Esophagus (tissue), 2 donors: ENCODE data around the gene SLBP. TPM values are rescaled to one million over a fixed set of nuclear protein-coding genes. Genes with fewer than 3 reads are reported as not detected.

Source experiments
- H3K27ac ChIP-seq, 2 donors: one replicate each; pipeline ENCODE4 v1.5.1; 2013; ENCODE audit warnings: low read depth in 2 of 2, mild to moderate bottlenecking in 2 of 2, inconsistent platforms in 1 of 2, low read length in 1 of 2, moderate library complexity in 1 of 2
- H3K27me3 ChIP-seq, 2 donors: one replicate each; pipeline ENCODE4 v1.6.1; 2013; ENCODE audit warnings: low read length in 2 of 2, control low read depth in 1 of 2, mild to moderate bottlenecking in 1 of 2; ENCODE audit not compliant: insufficient read depth in 2 of 2, control insufficient read depth in 1 of 2
- H3K36me3 ChIP-seq, 2 donors: one replicate each; pipeline ENCODE4 v1.6.1; 2013; ENCODE audit warnings: low read length in 1 of 2; ENCODE audit not compliant: control insufficient read depth in 2 of 2, insufficient read depth in 2 of 2
- H3K4me1 ChIP-seq, 2 donors: one replicate each; pipeline ENCODE4 v1.6.1; 2013; ENCODE audit warnings: low read length in 1 of 2; ENCODE audit not compliant: control insufficient read depth in 2 of 2, insufficient read depth in 2 of 2
- H3K4me3 ChIP-seq, 2 donors: one replicate each; pipeline ENCODE4 v1.5.1; 2013; ENCODE audit warnings: low read length in 2 of 2, mild to moderate bottlenecking in 2 of 2, low read depth in 1 of 2, moderate library complexity in 1 of 2
- H3K9me3 ChIP-seq, 2 donors: one replicate each; pipeline ENCODE4 v1.6.1; 2013; ENCODE audit warnings: mild to moderate bottlenecking in 2 of 2, low read depth in 1 of 2, low read length in 1 of 2, moderate library complexity in 1 of 2; ENCODE audit not compliant: control insufficient read depth in 2 of 2, insufficient read depth in 1 of 2
- WGBS, 2 donors: extraction: QIAGEN DNeasy Blood & Tissue Kit; methylation state at CpG; one replicate each; pipeline ENCODE4 v1.1.7; 2013; 5-methylcytosine and 5-hydroxymethylcytosine counted together
- polyA plus RNA-seq, 2 donors: library from polyadenylated mRNA; stranded (reverse); fragments of 200-250 nt; gene quantifications; one replicate each; pipeline ENCODE4 v1.2.3, GENCODE V29; 2013
- donor health status: healthy with polysubstance abuse.
- donor health status: Bipolar disorder and iron deficiency.

The SLBP gene
- polyA plus RNA-seq, 2 donors: 24.9 to 38.5 TPM

DNA sequence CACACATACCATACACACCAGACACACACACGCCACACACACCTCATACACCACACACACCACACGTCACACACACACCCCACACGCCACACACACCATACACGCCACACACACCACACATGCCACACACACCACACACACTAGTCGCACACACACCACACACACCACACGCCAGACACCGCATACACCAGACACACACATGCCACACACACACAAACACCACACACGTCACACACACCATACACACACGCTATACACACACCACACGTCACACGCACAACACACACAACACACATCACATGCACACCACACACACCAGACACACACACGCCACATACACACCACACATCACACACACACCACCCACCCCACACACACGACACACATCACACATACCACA lies 60.0 kb downstream of the SLBP start:
- Histone ChIP-seq H3K4me1 (peaks cover 0 to 6% of the 10 kb centered on the region in 2 donors), H3K9me3 (peaks cover 0 to 9% of the 10 kb centered on the region in 2 donors), H3K36me3 (peaks cover 0 to 2% of the 10 kb centered on the region in 2 donors), H3K4me3 (no peak overlapping the region), H3K27ac (no peak overlapping the region), H3K27me3 (no peaks in the 10 kb centered on the region)
- 97 to 99% methylated on average over 13 of the region's 13 CpGs for WGBS, 2 donors

DNA sequence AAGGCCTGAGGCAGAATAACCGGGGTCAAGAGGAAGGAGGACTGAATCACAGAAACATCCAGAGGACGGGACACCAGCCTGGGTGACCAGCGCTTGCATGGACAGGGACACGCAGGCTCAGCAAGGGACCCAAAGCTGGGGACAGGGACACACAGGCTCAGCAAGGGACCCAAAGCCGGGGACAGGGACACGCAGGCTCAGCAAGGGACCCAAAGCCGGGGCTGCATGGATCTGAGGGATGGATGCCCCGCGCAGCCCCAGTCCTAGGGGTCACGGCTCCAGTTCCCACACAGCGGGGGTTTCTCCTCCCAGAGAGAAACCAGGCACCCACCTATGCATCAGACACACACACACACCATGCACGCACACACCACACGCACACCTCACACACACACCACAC lies 60.5 kb downstream of the SLBP start:
- peaks cover 0 to 2% of the 10 kb centered on the region in 2 donors for H3K36me3 ChIP-seq
- no peak overlapping the region for H3K4me3 ChIP-seq
- peaks cover 0 to 9% of the 10 kb centered on the region in 2 donors for H3K9me3 ChIP-seq
- peaks cover 0 to 6% of the 10 kb centered on the region in 2 donors for H3K4me1 ChIP-seq
- WGBS, 2 donors: 97 to 100% methylated on average over 12 to 13 of the region's 13 CpGs
- no peaks in the 10 kb centered on the region for H3K27me3 ChIP-seq
- H3K27ac ChIP-seq: no peak overlapping the region

DNA sequence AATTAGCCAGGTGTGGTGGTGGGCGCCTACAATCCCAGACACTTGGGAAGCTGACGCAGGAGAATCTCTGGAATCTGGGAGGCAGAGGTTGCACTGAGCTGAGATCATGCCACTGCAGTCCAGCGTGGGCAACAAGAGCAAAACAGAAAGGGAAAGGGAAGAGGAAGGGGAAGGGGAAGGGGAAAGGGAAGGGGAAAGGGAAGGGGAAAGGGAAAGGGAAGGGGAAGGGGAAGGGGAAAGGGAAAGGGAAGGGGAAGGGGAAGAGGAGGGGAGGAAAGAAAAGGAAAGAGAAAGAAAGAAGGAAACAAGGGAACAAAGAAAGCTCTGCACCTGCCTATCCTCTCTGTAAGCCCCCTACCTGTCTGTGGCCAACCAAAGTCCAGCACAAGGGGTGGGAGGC lies 63.2 kb downstream of the SLBP start:
- Histone ChIP-seq H3K9me3 (peaks cover 0 to 9% of the 10 kb centered on the region in 2 donors), H3K27me3 (no peaks in the 10 kb centered on the region), H3K27ac (no peak overlapping the region), H3K4me3 (no peak overlapping the region), H3K4me1 (peaks cover 0 to 14% of the 10 kb centered on the region in 2 donors), H3K36me3 (no peaks in the 10 kb centered on the region)
- 84 to 87% methylated on average over 3 of the region's 3 CpGs for WGBS, 2 donors

DNA sequence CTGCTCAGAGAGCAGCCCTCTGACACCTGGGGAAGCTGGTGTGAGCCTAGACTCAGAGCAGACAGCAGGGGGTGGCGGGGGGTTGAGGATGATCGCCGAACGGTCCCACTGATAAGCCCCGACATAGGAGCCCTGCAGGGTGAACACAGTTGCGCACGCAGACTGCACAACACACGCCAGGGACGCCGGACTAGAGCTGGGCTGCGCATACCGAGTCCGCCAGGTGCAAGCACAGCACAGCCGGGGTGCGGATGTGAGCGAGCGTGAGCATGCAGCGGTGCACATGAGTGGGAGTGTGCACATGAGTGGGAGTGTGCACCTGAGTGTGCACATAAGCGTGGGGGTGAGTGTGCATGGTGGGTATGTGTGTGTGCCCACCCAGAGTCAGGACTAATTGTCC lies 64.7 kb downstream of the SLBP start:
- H3K9me3 ChIP-seq: peaks cover 0 to 4% of the 10 kb centered on the region in 2 donors
- no peaks in the 10 kb centered on the region for H3K36me3 ChIP-seq
- WGBS, 2 donors: 87 to 89% methylated on average over 19 of the region's 19 CpGs
- peaks cover 0 to 7% of the 10 kb centered on the region in 2 donors for H3K4me1 ChIP-seq
- no peak overlapping the region for H3K4me3 ChIP-seq
- H3K27me3 ChIP-seq: no peaks in the 10 kb centered on the region
- no peak overlapping the region for H3K27ac ChIP-seq

DNA sequence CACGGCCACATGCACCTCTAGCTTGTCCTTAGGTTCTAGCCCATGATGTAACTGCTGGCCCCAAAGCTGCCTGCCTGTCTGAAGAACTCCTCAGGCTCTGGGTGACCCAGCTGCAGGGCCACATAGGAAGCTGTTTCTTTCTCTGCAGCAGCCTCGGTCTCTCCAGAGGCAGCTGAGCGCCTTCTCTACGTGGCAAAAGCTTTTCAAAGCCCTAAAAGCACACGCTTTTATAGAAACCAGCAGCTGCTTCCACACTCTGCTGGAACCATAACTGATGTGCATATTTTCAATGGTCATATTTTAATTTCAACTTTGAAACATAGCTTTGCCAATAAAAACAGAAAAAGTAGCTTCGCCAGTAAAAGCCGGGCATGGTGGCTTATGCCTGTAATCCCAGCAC lies 65.4 kb downstream of the SLBP start:
- Histone ChIP-seq H3K4me1 (peaks cover 0 to 7% of the 10 kb centered on the region in 2 donors), H3K27ac (no peak overlapping the region), H3K4me3 (no peak overlapping the region), H3K9me3 (peaks cover 0 to 3% of the 10 kb centered on the region in 2 donors), H3K27me3 (no peaks in the 10 kb centered on the region), H3K36me3 (no peaks in the 10 kb centered on the region)
- WGBS, 2 donors: 77 to 92% methylated on average over 7 of the region's 7 CpGs

- 32 to 58% methylated on average over 21 of the region's 21 CpGs for whole genome bisulfite sequencing, 2 donors
- Histone ChIP-seq H3K4me1 (peaks cover 0 to 7% of the 10 kb centered on the region in 2 donors), H3K36me3 (no peaks in the 10 kb centered on the region), H3K27ac (no peak overlapping the region), H3K4me3 (no peak overlapping the region), H3K27me3 (no peaks in the 10 kb centered on the region), H3K9me3 (peaks cover 0 to 2% of the 10 kb centered on the region in 2 donors)
These were observed 67.0 kb downstream of the SLBP start for GRCh38 chr4:1644891-1645657.

DNA sequence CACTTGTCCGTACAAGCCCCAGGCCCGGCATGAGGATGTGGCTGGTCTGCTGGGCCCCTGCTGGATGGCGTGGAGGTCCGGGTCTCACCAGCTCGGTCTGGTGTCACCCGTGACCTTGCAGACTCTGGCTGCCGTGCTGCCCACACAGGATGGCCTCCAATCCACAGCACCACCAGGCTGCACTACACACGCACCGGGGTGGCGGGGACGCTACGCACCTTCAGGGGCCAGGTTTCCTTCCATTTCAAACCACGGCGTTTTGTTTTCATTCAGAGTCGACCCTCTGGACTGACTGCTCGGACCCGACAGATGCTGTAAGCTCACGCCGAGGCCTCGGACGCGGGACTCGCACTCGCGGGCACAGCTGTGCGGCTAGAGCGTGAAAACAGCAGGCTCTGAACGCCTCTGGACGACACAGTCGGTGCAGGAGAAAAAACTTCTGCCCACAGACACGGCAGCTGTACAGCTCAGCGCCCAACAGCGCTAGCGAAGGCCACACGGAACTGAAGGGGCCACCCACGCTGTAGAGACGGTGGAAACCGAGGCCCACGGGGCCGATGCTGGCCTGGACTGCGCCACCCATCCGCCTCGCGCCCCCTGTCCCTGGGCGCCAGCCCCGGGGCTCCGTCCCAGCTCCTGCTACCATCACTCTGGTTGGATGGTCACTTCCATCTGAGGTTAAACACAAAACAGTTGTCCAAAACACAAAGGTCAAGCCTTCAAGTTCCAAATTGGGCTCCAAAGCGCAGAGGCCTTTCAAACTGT lies 68.0 kb downstream of the SLBP start:
- H3K9me3 ChIP-seq: no peaks in the 10 kb centered on the region
- no peak overlapping the region for H3K4me3 ChIP-seq
- no peak overlapping the region for H3K27ac ChIP-seq
- no peaks in the 10 kb centered on the region for H3K27me3 ChIP-seq
- 92% methylated on average over 48 of the region's 48 CpGs for WGBS, 2 donors
- H3K36me3 ChIP-seq: no peaks in the 10 kb centered on the region
- peaks cover 0 to 7% of the 10 kb centered on the region in 2 donors for H3K4me1 ChIP-seq

Other genes starting within 250 kb of the SLBP start
- 1 to 10 TPM; 1.2 to 1.3 TPM for gene FAM53A, start 28.0 kb downstream of the SLBP start, polyA plus RNA-seq
- 10 to 100 TPM; 21.8 to 25.6 TPM for gene TMEM129, start 9.0 kb upstream of the SLBP start, polyA plus RNA-seq
- 10 to 100 TPM; 22.5 to 25.7 TPM for gene TACC3, start 9.2 kb upstream of the SLBP start, polyA plus RNA-seq
- gene FGFR3, start 81.0 kb upstream of the SLBP start, polyA plus RNA-seq: 100 to 1,000 TPM in 1 of 2 donors, 10 to 100 TPM in 1; 97.6 to 121 TPM
- gene LETM1, start 143.8 kb upstream of the SLBP start, polyA plus RNA-seq: 10 to 100 TPM; 25.7 to 30.7 TPM
- gene NSD2, start 159.1 kb upstream of the SLBP start, polyA plus RNA-seq: 10 to 100 TPM; 11.9 to 14.1 TPM